Colonic mucosa (tissue), 4 donors: ENCODE results near the gene MGAT2. TPM values are rescaled to one million over a fixed set of nuclear protein-coding genes. Genes with fewer than 3 reads are reported as not detected.

Experiments
- DNase-seq: peaks from one replicate; pipeline ENCODE4 v3.0.0-alpha.2; 2020
- H3K27ac ChIP-seq: fragments of 200-600 bp; one replicate; pipeline ENCODE4 v1.8.0; 2021
- H3K27me3 ChIP-seq: fragments of 200-600 bp; one replicate; pipeline ENCODE4 v1.8.0; 2021
- H3K36me3 ChIP-seq: fragments of 200-600 bp; one replicate; pipeline ENCODE4 v1.8.0; 2021
- H3K4me1 ChIP-seq: fragments of 200-600 bp; one replicate; pipeline ENCODE4 v1.8.0; 2021; ENCODE audit warnings: mild to moderate bottlenecking
- H3K4me3 ChIP-seq: fragments of 200-600 bp; one replicate; pipeline ENCODE4 v1.8.0; 2021
- H3K9ac ChIP-seq, 2 donors: one replicate each; pipeline ENCODE4 v1.7.0; 2013; ENCODE audit warnings: control low read depth in 2 of 2, low read depth in 2 of 2, low read length in 2 of 2
- H3K9me3 ChIP-seq: fragments of 200-600 bp; one replicate; pipeline ENCODE4 v1.8.0; 2021
- CTCF ChIP-seq: fragments of 200-600 bp; IDR thresholded peaks from one replicate; pipeline ENCODE4 v1.8.0; 2022; ENCODE audit warnings: antibody characterized with exemption, mild to moderate bottlenecking
- intact Hi-C: fragments of 100-400 bp; cut with DNase I; formaldehyde crosslinking; loops from one replicate; pipeline ENCODE4 v1.14.1; 2022
- total RNA-seq, 2 donors: library from RNA; stranded (reverse); fragmentation: NEBNext Ultra II Directional in 1 of 2; extraction: Animal tissue kit (Norgen Biotek cat#: 25700) in 1 of 2; gene quantifications; one replicate each; pipeline ENCODE4 v1.2.1, GENCODE V29; 2021
- donor health status: healthy.
- donor health status: DM: no; HTN: no; CAD: no.
- donor health status: DM: no; HTN: no; CAD: no.

Gene MGAT2
- total RNA-seq, 2 donors from 2014 or later: 44.9 to 47.3 TPM

DNA sequence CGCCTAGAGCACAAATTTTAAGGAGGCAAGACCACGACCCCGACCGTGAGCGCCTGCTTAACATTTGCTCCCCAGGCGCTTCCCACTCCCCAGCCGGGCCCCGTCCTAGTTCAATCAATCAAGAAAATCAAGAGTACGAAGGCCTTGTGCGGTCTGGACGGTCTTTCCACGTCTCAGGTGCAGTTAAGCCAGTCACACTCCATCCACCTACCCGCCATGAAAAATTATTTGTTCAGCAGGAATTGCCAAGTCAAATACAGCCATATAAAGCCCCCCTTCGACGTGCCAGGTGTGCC is 22.5 kb upstream of the MGAT2 start:
- Histone ChIP-seq H3K9ac (peak overlapping the region; percentile 88 to 97), H3K36me3 (no peaks in the 10 kb centered on the region), H3K4me1 (no peaks in the 10 kb centered on the region), H3K9me3 (no peaks in the 10 kb centered on the region), H3K27ac (peak overlapping the region; percentile 97), H3K27me3 (no peaks in the 10 kb centered on the region), H3K4me3 (peak overlapping the region; percentile 77)
- peak; percentile 53 for DNase-seq
- intact Hi-C loops: no loop called here
- no peak for TF ChIP-seq CTCF

DNA sequence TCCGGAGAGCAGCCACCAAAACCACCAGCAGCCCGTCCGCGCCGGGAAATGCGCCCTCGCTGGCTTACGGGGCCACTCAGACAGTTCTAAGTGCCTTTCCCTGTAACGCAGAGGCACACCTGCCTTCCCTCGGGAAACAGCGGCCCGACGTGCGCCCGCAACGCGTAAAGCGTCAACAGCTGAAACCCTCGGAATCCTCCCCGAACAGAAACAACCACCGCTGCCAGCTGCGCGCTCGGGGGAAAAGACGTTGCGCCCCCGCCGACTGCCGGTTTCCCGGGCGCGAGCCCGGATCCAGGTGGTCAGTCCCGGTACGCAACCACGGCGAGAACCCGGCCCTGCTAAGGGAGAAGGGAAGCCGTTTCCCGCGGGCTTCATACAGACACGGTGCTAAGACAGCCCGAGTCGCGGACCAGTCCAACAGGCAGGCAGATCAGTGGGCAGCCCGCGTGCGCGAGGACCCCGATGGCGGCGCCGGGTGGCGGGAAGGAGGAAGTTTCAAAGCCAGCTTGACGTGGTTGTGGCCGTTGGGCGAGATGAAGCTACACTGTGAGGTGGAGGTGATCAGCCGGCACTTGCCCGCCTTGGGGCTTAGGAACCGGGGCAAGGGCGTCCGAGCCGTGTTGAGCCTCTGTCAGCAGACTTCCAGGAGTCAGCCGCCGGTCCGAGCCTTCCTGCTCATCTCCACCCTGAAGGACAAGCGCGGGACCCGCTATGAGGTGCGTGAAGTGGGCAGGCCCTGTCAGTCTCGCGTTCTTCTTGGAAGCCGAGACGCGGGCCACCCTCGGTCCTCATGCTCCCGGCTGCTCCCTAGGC is 21.9 kb upstream of the MGAT2 start, which contains the start of gene LRR1:
LRR1 (plus strand) TSS at position 456 of the 816 bp plus-strand sequence; CDS start at position 537, 81 bp downstream.
- peak within 1 kb of the TSS; percentile 97 for H3K27ac ChIP-seq
- intact Hi-C loops: no loop called here
- no peaks in the 10 kb centered on the region for H3K36me3 ChIP-seq
- no peak for TF ChIP-seq CTCF
- H3K9me3 ChIP-seq: no peaks in the 10 kb centered on the region
- no peaks in the 10 kb centered on the region for H3K27me3 ChIP-seq
- no peaks in the 10 kb centered on the region for H3K4me1 ChIP-seq
- peak within 1 kb of the TSS; percentile 77 for H3K4me3 ChIP-seq
- DNase-seq: peak; percentile 91
- peak within 1 kb of the TSS; percentile 88 to 97 for H3K9ac ChIP-seq

- no peak for TF ChIP-seq CTCF
- peak overlapping the region; percentile 8 for H3K27ac ChIP-seq
Measured at GRCh38 chr14:49607583-49607982, 13.0 kb upstream of the MGAT2 start.

GRCh38 chr14:49612251-49612650 is 8.3 kb upstream of the MGAT2 start:
- no peak for TF ChIP-seq CTCF
- no peak overlapping the region for H3K9ac ChIP-seq
- intact Hi-C loops: no loop called here
- H3K27me3 ChIP-seq: no peaks in the 10 kb centered on the region
- H3K36me3 ChIP-seq: no peaks in the 10 kb centered on the region
- H3K4me3 ChIP-seq: no peak overlapping the region
- H3K4me1 ChIP-seq: no peaks in the 10 kb centered on the region
- H3K27ac ChIP-seq: no peak overlapping the region
- no peaks in the 10 kb centered on the region for H3K9me3 ChIP-seq
- no peak for DNase-seq

More at GRCh38 chr14:49607583-49607982, 13.0 kb upstream of the MGAT2 start:
- no peak for DNase-seq
- no peak overlapping the region for H3K9ac ChIP-seq
- H3K9me3 ChIP-seq: no peaks in the 10 kb centered on the region
- intact Hi-C loops: no loop called here
- H3K36me3 ChIP-seq: no peaks in the 10 kb centered on the region
- no peak overlapping the region for H3K4me3 ChIP-seq
- H3K4me1 ChIP-seq: no peaks in the 10 kb centered on the region
- no peaks in the 10 kb centered on the region for H3K27me3 ChIP-seq

- no peaks in the 10 kb centered on the region for H3K9me3 ChIP-seq
- TF ChIP-seq CTCF: no peak
- no peak overlapping the region for H3K4me3 ChIP-seq
- H3K27me3 ChIP-seq: no peaks in the 10 kb centered on the region
- no peak for DNase-seq
- H3K27ac ChIP-seq: no peak overlapping the region
- H3K9ac ChIP-seq: no peak overlapping the region
- H3K4me1 ChIP-seq: no peaks in the 10 kb centered on the region
- no peaks in the 10 kb centered on the region for H3K36me3 ChIP-seq
- intact Hi-C loops: no loop called here
Measured at GRCh38 chr14:49612671-49613070, 7.9 kb upstream of the MGAT2 start.
